Right lobe of liver (tissue), 4 donors: ENCODE results near the gene R3HDM2.

Experiments used
- POLR2A ChIP-seq: fragments of 450-650 bp; IDR thresholded peaks from one replicate; pipeline ENCODE4 v1.6.1; 2017; ENCODE audit warnings: antibody characterized with exemption, mild to moderate bottlenecking
- TF ChIP-seq, protein P1 (sequence below), 4 donors: fragments of 200-600 bp in 3 of 4; fragments of 450-650 bp in 1 of 4; IDR thresholded peaks; one replicate each; pipeline versions ENCODE4 v1.5.1 to v1.8.0; 2016 to 2022; ENCODE audit warnings: antibody characterized with exemption in 4 of 4, mild to moderate bottlenecking in 2 of 4
- donor health status: DM: no; HTN: no; CAD: no.
- donor health status: DM: no; HTN: no; CAD: no.
- donor health status: DM: no; HTN: yes; CAD: no.

- TF ChIP-seq, protein P1, sequence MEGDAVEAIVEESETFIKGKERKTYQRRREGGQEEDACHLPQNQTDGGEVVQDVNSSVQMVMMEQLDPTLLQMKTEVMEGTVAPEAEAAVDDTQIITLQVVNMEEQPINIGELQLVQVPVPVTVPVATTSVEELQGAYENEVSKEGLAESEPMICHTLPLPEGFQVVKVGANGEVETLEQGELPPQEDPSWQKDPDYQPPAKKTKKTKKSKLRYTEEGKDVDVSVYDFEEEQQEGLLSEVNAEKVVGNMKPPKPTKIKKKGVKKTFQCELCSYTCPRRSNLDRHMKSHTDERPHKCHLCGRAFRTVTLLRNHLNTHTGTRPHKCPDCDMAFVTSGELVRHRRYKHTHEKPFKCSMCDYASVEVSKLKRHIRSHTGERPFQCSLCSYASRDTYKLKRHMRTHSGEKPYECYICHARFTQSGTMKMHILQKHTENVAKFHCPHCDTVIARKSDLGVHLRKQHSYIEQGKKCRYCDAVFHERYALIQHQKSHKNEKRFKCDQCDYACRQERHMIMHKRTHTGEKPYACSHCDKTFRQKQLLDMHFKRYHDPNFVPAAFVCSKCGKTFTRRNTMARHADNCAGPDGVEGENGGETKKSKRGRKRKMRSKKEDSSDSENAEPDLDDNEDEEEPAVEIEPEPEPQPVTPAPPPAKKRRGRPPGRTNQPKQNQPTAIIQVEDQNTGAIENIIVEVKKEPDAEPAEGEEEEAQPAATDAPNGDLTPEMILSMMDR (IDR thresholded peaks at IDR 0.05) = no peak
- no peak for TF ChIP-seq POLR2A
Observed at GRCh38 chr12:57309420-57309819, 121.4 kb downstream of the R3HDM2 start.
